ELF-1 (cell line): ENCODE results near the gene MGST2.
A peak's percentile ranks its signal among the peaks of the same experiment; 100 is the strongest.
"Not testable (repeated sequence)": the region's sequence is repeated elsewhere in the genome, so short reads cannot be mapped to it uniquely, and the experiment has no call there.

ENCODE experiments used
- DNase-seq: peaks from one replicate; pipeline ENCODE4 v3.0.0-alpha.2; 2016; ENCODE audit warnings: low read depth, low spot score

MGST2 gene

GRCh38 chr4:139665690-139666529 is at the start of gene MGST2:
Gene MGST2, plus strand, starts transcription at chr4:139665819. Its CDS starts 201 bp downstream, at chr4:139666020.
- DNase-seq: peak; percentile 91

DNA sequence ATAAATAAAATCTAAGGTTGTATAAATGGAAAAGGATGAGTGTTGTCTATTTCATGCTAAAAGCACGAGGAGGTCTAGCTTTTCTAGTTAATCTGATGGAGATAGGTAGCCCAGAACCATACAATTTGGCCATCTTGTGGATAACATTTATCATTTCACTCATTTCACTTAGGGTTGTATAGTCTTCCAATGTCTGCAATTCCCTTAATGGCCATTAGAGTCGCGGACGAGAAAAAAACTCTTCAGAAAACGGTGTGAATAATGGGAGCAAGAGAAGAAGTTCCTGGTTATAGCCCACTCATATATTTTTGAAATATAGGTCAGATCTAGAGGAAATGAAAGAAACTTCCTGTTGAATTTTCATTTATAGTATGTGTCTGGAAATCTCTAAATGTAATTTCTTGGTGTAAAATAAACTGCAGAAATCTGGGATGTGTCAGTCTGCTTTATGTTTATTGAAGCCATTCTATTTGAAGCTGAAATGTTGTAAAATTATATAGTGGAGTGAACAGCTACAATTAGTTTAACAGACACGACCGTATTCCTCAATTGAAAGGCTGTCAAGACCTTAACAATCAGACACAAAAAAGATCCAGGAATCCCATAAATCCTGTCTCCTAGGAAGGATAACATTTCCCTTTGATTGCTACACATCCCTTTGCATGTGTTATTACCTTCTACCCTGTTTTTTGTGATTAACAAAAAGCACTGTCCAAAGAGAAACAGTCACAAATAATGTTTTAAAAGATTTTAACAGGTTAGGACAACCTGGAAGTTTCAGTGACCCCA is 47.7 kb upstream of the MGST2 start:
- DNase-seq: no peak

DNA sequence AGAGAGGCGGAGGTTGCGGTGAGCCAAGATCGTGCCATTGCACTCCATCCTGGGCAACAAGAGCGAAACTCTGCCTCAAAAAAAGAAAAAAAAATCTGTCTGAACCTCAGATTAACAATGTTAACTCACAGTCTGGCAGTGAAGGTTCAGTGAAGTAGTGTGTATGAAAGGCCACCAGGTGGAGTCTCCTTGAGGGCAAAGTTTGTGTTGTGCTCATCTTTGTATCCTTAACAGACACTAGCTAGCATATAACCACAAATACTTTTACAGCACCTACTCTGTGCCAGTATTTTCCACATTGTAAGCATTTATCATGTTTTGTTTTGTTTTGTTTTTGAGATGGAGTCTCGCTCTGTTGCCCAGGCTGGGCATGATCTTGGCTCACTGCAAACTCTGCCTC is 46.0 kb upstream of the MGST2 start:
- no peak for DNase-seq

- DNase-seq: no peak
Measured at GRCh38 chr4:139622901-139623381, 42.7 kb upstream of the MGST2 start.

GRCh38 chr4:139624441-139625092 is 41.1 kb upstream of the MGST2 start:
- DNase-seq: peak; percentile 55

GRCh38 chr4:139625093-139625455 is 40.5 kb upstream of the MGST2 start:
- DNase-seq: no peak

DNA sequence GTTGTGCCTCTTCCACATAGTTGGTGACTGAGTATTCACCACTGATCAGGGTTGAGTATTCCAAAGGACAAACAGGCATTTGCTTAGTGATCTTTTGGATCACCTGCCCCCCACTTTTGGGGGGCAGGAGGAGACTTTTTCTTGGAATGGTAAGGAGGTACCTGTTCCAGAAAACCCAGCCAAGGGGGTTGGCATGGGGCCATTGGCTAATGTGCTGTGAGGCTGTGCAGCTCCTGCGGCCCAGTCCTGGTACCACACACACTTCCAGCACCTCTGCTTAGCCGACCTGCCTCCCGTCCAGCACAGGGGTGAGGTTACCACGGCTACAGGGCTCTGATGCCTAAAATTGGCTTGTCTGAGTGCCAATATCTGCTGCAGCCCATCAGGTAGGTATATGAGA is 40.1 kb upstream of the MGST2 start:
- DNase-seq: no peak

DNA sequence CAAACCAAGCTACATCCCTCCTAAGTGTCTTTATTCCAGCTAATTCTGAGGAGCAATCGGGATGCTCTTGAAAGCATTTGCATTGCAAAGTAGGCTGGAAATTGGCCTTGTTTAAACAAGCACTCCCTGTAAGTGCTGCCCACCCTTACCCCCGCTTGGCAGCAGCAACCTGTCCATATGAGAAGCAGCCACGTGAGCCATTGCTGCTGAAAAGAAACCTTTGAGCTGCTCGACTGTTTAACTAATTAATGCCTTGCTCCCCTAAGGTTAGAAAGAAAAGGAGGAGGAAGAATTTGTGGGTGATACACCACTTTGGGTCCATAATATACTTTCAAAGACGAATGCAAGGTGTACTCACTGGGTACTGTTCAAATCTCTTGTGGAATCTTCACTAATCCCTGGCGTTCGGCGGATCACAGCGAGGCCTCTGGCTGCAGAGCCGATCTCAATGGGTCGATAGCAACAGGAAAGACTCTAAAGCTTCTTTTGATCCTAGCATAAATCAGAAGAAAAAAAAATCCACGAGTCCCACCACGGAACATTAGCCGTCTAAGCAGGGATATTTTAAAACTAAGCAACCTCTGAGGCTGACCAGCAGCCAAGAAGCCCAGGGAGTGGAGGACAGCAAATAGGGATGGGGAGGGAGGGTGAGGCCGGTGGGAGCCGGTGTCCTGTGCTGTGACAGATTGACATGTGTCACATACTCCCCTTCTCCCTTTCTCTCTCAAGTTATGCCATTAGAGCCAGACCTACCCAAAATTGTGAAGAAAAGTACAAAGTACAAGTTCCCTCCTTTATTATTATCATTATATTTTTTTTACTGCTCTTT is 37.2 kb upstream of the MGST2 start:
- DNase-seq: no peak

DNA sequence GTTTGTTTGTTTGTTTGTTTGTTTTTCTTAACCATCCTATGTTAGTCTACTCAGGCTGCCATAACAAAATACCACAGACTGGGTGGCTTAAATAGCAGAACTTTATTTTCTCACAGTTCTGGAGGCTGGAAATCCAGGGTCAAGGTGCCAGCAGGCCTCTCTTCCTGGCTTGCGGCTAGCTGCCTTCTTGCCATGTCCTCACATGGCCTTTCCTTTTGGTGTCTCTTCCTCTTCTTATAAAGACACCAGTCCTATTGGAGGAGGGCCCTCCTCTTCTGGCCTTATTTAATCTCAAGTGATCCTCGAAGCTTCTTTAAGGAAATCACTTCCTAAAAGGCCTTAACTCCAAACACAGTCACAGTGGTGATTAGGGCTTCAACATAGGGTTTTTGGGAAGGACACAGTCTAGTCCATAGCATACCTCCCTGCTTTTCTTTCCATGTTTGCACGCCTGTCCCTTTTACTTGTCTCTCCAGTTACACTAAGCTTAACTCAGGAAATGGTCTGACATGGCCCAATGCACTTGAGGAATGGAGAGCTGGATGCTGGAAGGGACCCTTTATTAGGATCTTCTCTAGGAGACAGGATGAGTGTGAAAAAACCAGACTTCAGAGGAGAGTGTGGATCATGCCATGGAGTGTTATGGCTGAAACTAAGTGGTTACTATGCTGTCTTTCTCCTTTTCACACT is 36.0 kb upstream of the MGST2 start:
- no peak for DNase-seq

GRCh38 chr4:139630126-139630495 is 35.5 kb upstream of the MGST2 start:
- no peak for DNase-seq

DNA sequence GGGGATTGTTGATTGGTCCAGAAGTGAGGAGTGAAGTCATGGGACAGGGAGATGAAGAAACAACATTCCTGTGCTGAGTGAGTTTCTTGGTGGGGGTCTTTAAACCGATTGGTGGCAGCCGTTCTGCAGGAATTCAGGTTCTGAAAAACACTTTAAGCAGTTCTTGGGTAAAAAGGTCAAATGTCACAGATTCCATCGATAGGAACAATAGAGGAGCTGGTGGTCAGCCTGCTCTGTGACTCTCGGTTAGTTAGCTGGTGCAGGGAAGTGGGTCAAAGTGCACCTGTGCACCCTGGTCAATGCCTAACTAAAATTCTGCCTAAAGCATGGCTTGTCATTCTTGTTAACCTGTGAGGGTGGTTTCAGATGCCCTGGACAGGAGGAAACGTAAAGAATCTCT is 34.6 kb upstream of the MGST2 start:
- peak; percentile 64 for DNase-seq

DNA sequence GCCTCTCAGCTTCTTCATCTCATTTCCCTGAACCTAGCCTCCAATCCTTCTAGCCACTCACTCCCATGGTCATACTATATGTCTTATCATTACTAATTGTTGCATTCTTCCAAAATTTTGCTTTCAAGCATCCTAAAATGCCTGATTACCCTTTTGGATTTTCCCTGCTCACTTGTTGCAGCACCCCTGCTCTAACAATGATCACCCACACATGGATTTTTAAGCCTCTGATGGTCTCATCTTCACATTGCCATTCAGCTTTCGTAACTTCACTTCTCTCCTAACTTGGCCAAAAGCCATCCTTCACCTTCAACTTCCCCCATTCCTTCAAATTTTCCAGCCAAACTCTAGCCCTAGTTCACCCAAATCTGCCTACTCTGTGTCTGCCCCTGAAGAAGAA is 33.8 kb upstream of the MGST2 start:
- no peak for DNase-seq

DNA sequence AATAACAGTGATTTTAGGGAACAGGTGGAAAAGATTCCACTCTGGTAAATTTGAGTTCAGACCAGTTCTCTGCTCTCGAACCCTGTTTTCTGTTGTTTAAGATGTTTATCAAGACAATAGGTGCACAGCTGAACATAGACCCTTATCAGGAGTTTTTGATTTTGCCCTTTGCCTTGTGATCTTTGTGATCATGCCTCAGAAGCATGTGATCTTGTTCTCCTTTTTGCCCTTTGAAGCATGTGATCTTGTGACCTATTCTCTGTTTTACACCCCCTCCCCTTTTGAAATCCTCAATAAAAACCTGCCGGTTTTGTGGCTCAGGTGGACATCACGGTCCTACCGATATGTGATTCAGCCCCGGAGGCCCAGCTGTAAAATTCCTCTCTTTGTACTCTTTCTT is 32.9 kb upstream of the MGST2 start:
- DNase-seq: not testable (repeated sequence)

GRCh38 chr4:139633195-139633594 is 32.4 kb upstream of the MGST2 start:
- DNase-seq: no peak

- DNase-seq: peak; percentile 67
Measured at GRCh38 chr4:139633661-139634060, 32.0 kb upstream of the MGST2 start.

GRCh38 chr4:139635966-139636365 is 29.7 kb upstream of the MGST2 start:
- DNase-seq: no peak

- not testable (repeated sequence) for DNase-seq
Measured at GRCh38 chr4:139638306-139638705, 27.3 kb upstream of the MGST2 start.

DNA sequence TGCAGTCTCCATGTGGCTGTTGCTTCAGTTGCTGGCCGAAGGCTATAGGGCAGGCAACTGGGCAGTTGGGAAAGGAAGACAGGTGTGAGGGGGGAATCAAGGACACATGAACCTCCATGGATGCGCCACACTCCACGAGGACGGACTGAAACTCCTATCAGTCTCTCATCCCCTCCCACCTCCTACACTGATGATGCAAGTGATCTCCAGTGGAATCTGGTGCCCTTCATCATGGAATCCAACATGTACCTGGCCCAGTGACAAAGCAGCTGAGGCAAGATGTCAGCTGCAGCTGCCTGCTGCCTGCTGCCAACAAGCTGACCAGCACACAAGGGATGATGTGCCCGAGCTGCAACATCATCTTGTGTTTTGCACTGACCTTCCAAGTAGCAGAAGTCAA is 26.0 kb upstream of the MGST2 start:
- DNase-seq: no peak

DNA sequence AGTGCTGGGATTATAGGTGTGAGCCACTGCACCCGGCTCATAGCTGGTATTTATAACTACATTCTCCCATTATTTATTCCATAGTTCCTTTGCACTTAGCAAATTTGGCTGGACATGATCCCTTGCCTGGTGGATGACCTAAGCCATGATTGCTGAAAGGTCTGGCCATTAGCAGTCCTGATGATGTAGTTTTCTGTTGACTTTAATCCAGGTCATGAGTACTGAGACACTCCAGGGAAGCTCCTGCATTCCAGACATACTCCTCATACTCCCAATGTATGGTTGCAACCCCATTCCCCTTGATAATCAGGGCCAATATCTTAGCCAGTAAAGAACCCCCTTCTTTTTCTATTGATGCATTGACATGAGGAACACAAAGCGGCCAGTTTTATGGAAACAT is 24.4 kb upstream of the MGST2 start:
- DNase-seq: no peak

GRCh38 chr4:139642364-139642763 is 23.3 kb upstream of the MGST2 start:
- no peak for DNase-seq
